ENCODE measurements around the gene ANKRD36. TPM values are rescaled to one million over a fixed set of nuclear protein-coding genes. Genes with fewer than 3 reads are reported as not detected.
"Not testable (repeated sequence)": the region's sequence is repeated elsewhere in the genome, so short reads cannot be mapped to it uniquely, and the experiment has no call there.

The ANKRD36 gene
- total and polyA plus RNA-seq, 9 of the 15 experiments (the other 6 are each of a cell fraction or from before 2014, with no cell fraction given): 8.0 to 29.1 (median 15.4) TPM

- WGBS (ENCODE audit: insufficient coverage, low coverage, missing lambda C conversion rate): 0% methylated on average over 1 of the region's 1 CpG
- H3K79me2 ChIP-seq (ENCODE audit: control insufficient read depth, insufficient read depth, low read length); CTCF ChIA-PET (ENCODE audit: low intra/inter-chr PET ratio); DNase-seq (ENCODE audit: extremely low read depth in 1 of 4, low spot score in 3 of 4); intact Hi-C loops (cut with micrococcal nuclease); FAIRE-seq; H3K9me3 ChIP-seq (replicated peaks; ENCODE audit: control insufficient read depth, insufficient read depth, low read depth, low read length); POLR2A ChIA-PET; H3K9me1 ChIP-seq (ENCODE audit: control insufficient read depth, insufficient read depth, low read length); H3K9ac ChIP-seq (ENCODE audit: insufficient read depth in 1 of 2, low read depth in 2 of 2, low read length in 2 of 2); H3K4me2 ChIP-seq (ENCODE audit: insufficient read depth, low read length); H4K20me1 ChIP-seq (replicated peaks; ENCODE audit: control insufficient read depth, insufficient read depth, low read length); H3K4me1 ChIP-seq (replicated peaks in 1 of 2; ENCODE audit: control insufficient read depth in 2 of 2, insufficient read depth in 2 of 2, low read length in 2 of 2); H3K27ac ChIP-seq (ENCODE audit: extremely low read depth, low read depth, low read length); ATAC-seq; H3K4me3 ChIP-seq; H3K36me3 ChIP-seq (ENCODE audit: control insufficient read depth, insufficient read depth, low read length); BruUV-seq (replicated peaks); H3K27me3 ChIP-seq (ENCODE audit: control insufficient read depth in 2 of 2, insufficient read depth in 2 of 2, low read length in 2 of 2); H2AFZ ChIP-seq (ENCODE audit: low read depth, low read length); in situ Hi-C loops (cut with MboI): not testable (repeated sequence)
- TF ChIP-seq MAFK (IDR thresholded peaks at IDR 0.05; ENCODE audit: low read length) (peak; percentile 21; the same call in 1 of the 2 replicates), ZNF316 (IDR thresholded peaks at IDR 0.05) (0 out of 2 replicates have a peak, but pooled peaks have one; percentile 13), MAFF (IDR thresholded peaks at IDR 0.05; ENCODE audit: low read length) (0 out of 2 replicates have a peak, but pooled peaks have one; percentile 21)
These were observed 180.7 kb downstream of the ANKRD36 start for GRCh38 chr2:97293687-97294086.

Small RNA genes within 50 kb of the gene (small RNA-seq; reads per million reads assigned to genes)
- gene RN7SL313P: not detected

Other genes with a start within 250 kb of the ANKRD36 start
- gene SEMA4C, start 243.1 kb upstream of the ANKRD36 start, total RNA-seq (2014; rRNA removed): 28.8 and 35.6 TPM in 2 replicates
- gene SEMA4C, start 243.1 kb upstream of the ANKRD36 start, total RNA-seq (2014; rRNA removed; fragmentation: Illumina TruSeq; extraction: Trizol): 7.3 and 9.5 TPM in 2 replicates
- gene SEMA4C, start 243.1 kb upstream of the ANKRD36 start, total RNA-seq (2015; rRNA removed; fragmentation: Illumina TruSeq; extraction: Trizol): 23.9 and 24.6 TPM in 2 replicates
- 45.2 and 54.4 TPM in 2 replicates for gene SEMA4C, start 243.1 kb upstream of the ANKRD36 start, total RNA-seq (2021)
- gene SEMA4C, start 243.1 kb upstream of the ANKRD36 start, polyA plus RNA-seq (2011; rRNA removed): 59.7 and 110 TPM in 2 replicates
- 21.8 and 29.4 TPM in 2 replicates for gene SEMA4C, start 243.1 kb upstream of the ANKRD36 start, polyA plus RNA-seq (2014; fragmentation: Illumina TruSeq; extraction: Trizol)
- gene SEMA4C, start 243.1 kb upstream of the ANKRD36 start, polyA plus RNA-seq (2014; fragmentation: Nextera tagmentation; extraction: Ambion mirVana): under 1 TPM; 0.32 to 0.89 TPM
- gene SEMA4C, start 243.1 kb upstream of the ANKRD36 start, polyA plus RNA-seq (2014; rRNA removed): 35.5 and 36.2 TPM in 2 replicates
- 68.1 and 118 TPM in 2 replicates for gene FAM178B, start 126.6 kb upstream of the ANKRD36 start, total RNA-seq (2014; rRNA removed)
- 10.0 and 20.6 TPM in 2 replicates for gene FAM178B, start 126.6 kb upstream of the ANKRD36 start, total RNA-seq (2014; rRNA removed; fragmentation: Illumina TruSeq; extraction: Trizol)
- 79.9 and 82.6 TPM in 2 replicates for gene FAM178B, start 126.6 kb upstream of the ANKRD36 start, total RNA-seq (2015; rRNA removed; fragmentation: Illumina TruSeq; extraction: Trizol)
- 152 and 177 TPM in 2 replicates for gene FAM178B, start 126.6 kb upstream of the ANKRD36 start, total RNA-seq (2021)
- gene FAM178B, start 126.6 kb upstream of the ANKRD36 start, polyA plus RNA-seq (2011; rRNA removed): 68.4 and 788 TPM in 2 replicates
- 175 and 265 TPM in 2 replicates for gene FAM178B, start 126.6 kb upstream of the ANKRD36 start, polyA plus RNA-seq (2014; fragmentation: Illumina TruSeq; extraction: Trizol)
- gene FAM178B, start 126.6 kb upstream of the ANKRD36 start, polyA plus RNA-seq (2014; fragmentation: Nextera tagmentation; extraction: Ambion mirVana): 10 to 100 TPM; 19.0 to 41.5 TPM
- 139 and 175 TPM in 2 replicates for gene FAM178B, start 126.6 kb upstream of the ANKRD36 start, polyA plus RNA-seq (2014; rRNA removed)
- 26.6 and 33.1 TPM in 2 replicates for gene FAHD2B, start 18.3 kb upstream of the ANKRD36 start, total RNA-seq (2014; rRNA removed)
- gene FAHD2B, start 18.3 kb upstream of the ANKRD36 start, total RNA-seq (2014; rRNA removed; fragmentation: Illumina TruSeq; extraction: Trizol): 23.3 and 27.5 TPM in 2 replicates
- gene FAHD2B, start 18.3 kb upstream of the ANKRD36 start, total RNA-seq (2015; rRNA removed; fragmentation: Illumina TruSeq; extraction: Trizol): 26.1 and 29.7 TPM in 2 replicates
- gene FAHD2B, start 18.3 kb upstream of the ANKRD36 start, total RNA-seq (2021): 32.9 and 35.0 TPM in 2 replicates
- 18.9 and 23.8 TPM in 2 replicates for gene FAHD2B, start 18.3 kb upstream of the ANKRD36 start, polyA plus RNA-seq (2011; rRNA removed)
- 35.1 and 36.6 TPM in 2 replicates for gene FAHD2B, start 18.3 kb upstream of the ANKRD36 start, polyA plus RNA-seq (2014; fragmentation: Illumina TruSeq; extraction: Trizol)
- gene FAHD2B, start 18.3 kb upstream of the ANKRD36 start, polyA plus RNA-seq (2014; fragmentation: Nextera tagmentation; extraction: Ambion mirVana): 1 to 10 TPM; 4.7 to 8.7 TPM
- 22.7 and 23.8 TPM in 2 replicates for gene FAHD2B, start 18.3 kb upstream of the ANKRD36 start, polyA plus RNA-seq (2014; rRNA removed)

Data from K562 (cell line).